Measurements from ENCODE around the gene RFX2.

GRCh38 chr19:5967571-5967970 is 142.7 kb downstream of the RFX2 start:
- TF ChIP-seq POLR2A (IDR thresholded peaks at IDR 0.05), result no peak
- TF ChIP-seq, protein P1, sequence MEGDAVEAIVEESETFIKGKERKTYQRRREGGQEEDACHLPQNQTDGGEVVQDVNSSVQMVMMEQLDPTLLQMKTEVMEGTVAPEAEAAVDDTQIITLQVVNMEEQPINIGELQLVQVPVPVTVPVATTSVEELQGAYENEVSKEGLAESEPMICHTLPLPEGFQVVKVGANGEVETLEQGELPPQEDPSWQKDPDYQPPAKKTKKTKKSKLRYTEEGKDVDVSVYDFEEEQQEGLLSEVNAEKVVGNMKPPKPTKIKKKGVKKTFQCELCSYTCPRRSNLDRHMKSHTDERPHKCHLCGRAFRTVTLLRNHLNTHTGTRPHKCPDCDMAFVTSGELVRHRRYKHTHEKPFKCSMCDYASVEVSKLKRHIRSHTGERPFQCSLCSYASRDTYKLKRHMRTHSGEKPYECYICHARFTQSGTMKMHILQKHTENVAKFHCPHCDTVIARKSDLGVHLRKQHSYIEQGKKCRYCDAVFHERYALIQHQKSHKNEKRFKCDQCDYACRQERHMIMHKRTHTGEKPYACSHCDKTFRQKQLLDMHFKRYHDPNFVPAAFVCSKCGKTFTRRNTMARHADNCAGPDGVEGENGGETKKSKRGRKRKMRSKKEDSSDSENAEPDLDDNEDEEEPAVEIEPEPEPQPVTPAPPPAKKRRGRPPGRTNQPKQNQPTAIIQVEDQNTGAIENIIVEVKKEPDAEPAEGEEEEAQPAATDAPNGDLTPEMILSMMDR (IDR thresholded peaks at IDR 0.05), result no peak
